CD4-positive, alpha-beta T cell treated with Interleukin-10 for 1 hour (primary cell): Measurements from ENCODE around the gene CSNK1A1.
"Not testable (repeated sequence)": the region's sequence is repeated elsewhere in the genome, so short reads cannot be mapped to it uniquely, and the experiment has no call there.

Source experiments
- DNase-seq: peaks from one replicate; pipeline ENCODE4 v3.0.0-alpha.2; 2020

CSNK1A1 gene

DNA sequence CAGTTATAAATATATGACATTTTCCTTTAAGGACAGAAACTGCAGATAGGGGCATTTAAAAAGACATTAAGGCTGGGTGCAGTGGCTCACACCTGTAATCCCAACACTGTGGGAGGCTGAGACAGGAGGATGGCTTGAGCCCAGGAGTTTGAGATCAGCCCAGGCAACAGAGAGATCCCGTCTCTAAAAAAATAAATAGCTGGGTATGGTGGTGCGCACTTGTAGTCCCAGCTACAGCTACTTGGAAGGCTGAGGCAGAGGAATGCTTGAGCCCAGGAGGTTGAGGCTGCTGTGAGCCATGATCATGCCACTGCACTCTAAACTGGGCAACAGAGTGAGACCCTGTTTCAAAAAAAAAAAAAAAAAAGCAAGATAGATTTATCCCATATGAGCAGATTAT, 63.6 kb downstream of the CSNK1A1 start:
- no peak for DNase-seq

GRCh38 chr5:149486726-149487635, 64.3 kb downstream of the CSNK1A1 start:
- no peak for DNase-seq

DNA sequence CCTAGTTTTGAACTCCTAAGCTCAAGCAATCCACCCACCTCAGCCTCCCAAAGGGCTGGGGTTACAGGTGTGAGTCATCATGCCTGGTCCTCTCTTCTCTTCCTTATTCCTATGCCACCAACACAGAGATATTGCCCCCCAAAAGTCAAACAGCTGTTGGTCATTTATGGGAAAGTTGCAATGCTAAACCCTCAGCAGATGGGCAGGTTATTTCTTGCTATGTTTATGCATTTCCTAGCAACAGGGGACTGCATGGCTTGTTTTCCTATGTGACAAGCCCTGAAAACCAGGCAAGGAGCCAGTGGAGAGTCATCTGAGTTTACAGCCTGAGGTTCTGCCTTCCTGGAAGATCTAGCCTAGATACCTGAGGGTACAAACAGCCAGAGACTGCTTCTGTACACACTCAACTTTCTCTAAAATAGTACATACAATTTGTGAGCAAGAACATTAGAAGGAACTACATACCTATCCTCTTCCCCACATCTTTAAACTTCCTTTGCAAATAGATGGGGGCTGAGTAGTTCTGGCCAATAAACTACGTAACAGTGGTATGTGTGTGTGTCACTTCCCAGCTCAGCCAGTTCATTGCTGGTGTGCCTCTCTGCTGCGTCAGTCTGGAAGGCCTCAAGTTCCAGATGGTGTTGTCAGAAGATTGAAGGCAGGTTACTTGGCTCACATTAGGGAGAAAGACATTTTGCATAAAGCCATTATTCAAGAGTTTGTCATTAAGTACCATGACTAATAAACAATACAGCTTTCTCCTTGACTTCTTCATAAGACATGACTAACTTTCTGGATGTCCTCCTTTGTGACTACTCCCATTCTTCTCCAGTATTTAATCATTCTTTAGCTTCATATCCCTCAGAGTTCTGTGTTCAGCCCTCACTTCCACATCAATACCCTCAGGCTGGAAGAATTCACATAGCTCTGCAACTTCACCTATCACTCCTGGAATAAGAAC, 65.3 kb downstream of the CSNK1A1 start:
- DNase-seq = no peak

- DNase-seq = no peak
These were observed 69.8 kb downstream of the CSNK1A1 start for GRCh38 chr5:149481485-149481884.

DNA sequence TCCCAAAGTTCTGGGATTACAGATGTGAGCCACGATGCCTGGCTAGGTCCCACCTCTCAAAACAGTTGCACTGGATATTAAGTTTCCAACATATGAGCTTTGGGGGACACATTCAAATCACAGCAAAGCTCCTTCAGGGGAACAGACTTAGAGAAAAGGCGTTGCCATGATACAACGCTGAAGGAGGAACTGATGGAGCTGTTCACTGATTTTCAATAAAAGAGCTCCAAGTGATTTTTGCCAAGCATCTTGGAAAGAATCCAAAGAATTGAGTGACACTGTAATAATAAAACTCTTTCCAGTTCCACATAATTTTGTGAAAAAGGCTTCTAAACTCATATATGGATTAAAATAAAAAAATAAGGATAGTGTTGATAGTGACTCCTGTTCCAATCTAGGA, 72.5 kb downstream of the CSNK1A1 start:
- no peak for DNase-seq

DNA sequence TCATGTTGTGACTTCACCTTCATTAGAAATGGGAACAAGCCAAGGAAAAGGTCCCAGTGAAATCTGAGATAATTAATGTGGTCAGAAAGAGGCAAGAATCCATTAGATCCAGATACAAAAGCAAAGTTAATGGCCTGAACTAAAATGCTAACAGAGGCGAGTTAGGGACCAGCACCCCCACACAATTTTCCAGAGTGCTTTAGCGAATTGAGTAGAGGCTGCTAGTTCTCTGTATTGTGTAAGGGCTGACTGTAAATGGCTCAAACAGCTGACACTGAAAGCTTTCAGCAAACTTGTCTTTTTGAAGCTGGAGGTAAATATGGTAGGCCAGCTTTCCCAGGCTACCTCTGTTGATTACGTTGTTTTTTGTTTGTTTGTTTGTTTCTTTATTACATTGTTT, 75.5 kb downstream of the CSNK1A1 start:
- DNase-seq = no peak

DNA sequence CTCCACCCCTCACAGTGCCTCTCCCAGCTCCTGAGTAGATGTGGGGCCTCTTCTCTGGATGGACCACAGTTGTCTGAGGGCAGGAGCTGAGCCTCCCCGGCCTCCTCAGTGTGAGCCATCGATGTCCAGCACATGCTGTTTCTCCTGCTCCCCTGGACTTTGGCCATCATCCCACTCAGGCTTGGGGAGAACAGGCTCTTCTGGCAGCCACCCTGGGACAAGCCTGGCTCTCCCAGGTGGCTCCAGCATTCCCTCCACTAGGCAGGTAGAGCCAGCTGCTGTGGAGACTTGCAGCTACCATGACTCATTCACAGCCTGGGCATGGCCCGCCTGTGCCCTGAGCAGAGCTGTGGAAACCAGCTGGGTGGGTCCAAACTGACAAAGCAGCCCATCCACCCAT, 77.0 kb downstream of the CSNK1A1 start:
- DNase-seq = no peak

- no peak for DNase-seq
These were observed 77.8 kb downstream of the CSNK1A1 start for GRCh38 chr5:149473441-149473840.

DNA sequence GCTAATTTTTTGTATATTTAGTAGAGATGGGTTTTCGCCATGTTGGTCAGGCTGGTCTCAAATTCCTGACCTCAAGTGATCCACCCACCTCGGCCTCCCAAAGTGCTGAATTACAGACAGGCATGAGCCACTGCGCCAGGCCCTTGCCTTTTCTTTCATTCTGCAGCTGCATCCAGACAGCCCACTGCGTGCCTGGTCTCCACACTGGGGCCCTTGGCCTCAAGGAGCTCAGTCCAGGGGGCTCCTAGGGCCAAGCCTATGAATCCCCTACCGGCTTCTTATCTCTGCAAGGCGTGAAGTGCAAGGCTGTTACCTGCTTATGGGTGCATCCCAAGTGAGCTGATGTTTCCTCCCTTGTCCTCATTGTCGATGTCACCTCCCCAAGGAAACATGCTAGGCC, 78.8 kb downstream of the CSNK1A1 start:
- DNase-seq = no peak

DNA sequence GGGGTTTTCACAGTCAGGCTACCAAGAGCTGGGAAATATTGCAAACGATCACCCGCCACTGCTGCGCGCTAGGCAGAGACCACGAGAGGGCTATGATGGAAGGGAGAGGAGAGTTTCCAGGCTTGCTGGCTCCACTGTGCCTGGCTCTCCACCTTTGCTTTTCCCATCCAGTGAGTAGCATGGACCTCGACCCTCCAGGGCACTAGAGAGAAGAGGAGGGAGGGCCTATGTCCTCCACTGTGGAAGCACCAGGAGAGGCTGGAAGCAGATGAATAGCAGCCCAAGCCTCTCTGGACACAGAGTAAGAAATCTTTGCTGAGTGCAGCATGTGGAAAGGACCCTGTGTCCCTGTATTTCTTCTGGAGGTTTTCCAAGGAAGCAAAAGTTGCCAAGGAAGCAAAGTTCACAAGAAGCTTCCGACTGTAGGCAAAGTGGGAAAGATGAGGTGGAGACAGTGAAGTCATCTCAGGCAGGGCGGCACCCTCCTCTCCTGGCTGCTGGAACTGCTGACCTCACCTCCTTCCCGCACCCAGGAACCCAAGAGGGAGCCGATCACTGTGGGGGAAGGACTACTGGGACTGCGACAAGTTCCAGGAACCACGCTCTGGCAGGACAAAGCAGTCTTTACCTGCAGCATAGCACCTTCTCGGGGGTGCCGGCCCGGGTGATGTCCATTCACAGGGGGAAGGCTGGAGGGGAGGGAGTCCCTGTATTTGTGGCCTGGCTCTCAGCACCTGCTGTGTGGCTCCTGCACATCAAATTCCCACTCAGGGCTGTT, 79.6 kb downstream of the CSNK1A1 start:
- DNase-seq = no peak

- DNase-seq = no peak
These were observed 80.3 kb downstream of the CSNK1A1 start for GRCh38 chr5:149470942-149471341.

GRCh38 chr5:149466457-149466972, 84.7 kb downstream of the CSNK1A1 start:
- DNase-seq = no peak

GRCh38 chr5:149464796-149465489, 86.3 kb downstream of the CSNK1A1 start:
- no peak for DNase-seq

- DNase-seq = not testable (repeated sequence)
These were observed 89.3 kb downstream of the CSNK1A1 start for GRCh38 chr5:149461907-149462306.

DNA sequence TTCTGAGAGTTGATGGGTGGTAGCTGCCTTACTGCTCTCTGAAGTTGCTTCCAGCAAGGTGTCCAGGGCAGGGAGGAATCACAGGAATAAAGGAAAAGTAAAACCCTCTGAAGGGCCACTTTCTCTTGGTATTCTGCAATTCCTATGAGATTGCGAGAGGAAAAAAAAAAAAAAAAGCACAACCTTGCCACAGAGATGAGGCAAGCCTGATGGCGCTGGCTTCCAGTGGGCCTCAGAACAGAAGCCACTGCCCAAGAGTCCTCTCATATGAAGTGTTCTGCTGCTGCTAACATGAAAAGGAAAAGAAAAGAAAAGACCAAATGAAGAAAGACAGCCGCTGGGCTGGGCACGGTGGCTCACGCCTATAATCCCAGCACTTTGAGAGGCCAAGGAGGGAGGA, 91.3 kb downstream of the CSNK1A1 start:
- no peak for DNase-seq

- DNase-seq = no peak
These were observed 93.9 kb downstream of the CSNK1A1 start for GRCh38 chr5:149457393-149457763.

DNA sequence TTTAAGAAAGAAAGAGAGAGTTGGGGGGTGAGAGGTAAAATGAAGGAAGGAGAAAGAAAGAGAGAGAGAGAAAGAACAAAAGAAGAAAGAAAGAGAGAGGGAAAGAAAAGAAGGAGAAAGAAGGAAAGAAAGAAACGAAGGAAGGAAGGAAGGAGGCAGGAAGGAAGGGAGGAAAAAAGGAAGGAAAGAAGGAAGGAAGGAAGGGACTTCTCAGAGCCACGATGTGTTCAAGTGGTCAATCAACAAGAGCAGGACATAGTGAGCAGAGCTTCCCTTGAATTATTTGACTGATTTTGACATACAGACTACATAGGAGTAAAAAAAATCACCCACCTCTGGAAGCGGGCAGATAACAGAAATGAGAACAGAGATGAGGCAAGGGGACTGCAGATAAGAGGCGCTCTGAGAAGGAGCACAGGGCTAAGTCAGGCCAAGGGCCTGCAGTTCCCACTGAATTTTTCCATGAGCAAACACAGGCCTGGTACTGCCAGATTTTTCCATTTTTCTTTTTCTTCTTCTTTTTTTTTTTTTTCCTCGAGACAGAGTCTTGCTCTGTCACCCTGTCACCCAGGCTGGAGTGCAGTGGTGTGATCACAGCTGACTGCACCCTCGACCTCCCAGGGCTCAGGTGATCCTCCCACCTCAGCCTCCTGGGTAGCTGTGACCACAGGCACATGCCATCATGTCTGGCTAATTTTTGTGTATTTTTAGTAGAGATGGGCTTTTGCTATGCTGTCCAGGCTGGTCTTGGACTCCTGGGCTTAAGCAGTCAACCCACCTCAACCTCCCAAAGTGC, 94.4 kb downstream of the CSNK1A1 start:
- DNase-seq = no peak

DNA sequence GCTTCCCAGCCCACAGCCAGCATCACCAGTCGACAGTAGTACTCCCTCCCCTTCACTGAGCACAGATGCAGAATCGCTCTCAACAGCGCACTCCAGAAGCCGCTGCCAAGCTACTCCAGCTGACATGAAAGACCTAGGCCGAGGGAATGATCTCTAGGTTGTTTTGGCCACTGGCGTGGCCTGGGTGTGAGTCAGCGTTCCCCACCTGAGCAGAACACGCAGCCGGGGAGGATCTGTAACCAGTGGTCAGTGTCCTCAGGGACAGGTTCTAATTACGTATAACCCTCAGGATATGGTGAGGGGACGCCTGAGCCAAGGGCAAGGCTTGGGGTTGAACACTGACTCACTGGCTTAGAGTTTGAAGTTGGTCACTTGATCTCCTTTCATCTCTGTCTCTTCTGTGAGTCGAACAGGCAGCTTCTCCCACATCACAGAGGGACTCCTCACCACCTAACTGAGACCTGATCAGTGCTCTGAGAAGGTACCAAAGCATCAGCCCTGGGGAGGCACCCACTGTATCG, 95.3 kb downstream of the CSNK1A1 start:
- DNase-seq = no peak

DNA sequence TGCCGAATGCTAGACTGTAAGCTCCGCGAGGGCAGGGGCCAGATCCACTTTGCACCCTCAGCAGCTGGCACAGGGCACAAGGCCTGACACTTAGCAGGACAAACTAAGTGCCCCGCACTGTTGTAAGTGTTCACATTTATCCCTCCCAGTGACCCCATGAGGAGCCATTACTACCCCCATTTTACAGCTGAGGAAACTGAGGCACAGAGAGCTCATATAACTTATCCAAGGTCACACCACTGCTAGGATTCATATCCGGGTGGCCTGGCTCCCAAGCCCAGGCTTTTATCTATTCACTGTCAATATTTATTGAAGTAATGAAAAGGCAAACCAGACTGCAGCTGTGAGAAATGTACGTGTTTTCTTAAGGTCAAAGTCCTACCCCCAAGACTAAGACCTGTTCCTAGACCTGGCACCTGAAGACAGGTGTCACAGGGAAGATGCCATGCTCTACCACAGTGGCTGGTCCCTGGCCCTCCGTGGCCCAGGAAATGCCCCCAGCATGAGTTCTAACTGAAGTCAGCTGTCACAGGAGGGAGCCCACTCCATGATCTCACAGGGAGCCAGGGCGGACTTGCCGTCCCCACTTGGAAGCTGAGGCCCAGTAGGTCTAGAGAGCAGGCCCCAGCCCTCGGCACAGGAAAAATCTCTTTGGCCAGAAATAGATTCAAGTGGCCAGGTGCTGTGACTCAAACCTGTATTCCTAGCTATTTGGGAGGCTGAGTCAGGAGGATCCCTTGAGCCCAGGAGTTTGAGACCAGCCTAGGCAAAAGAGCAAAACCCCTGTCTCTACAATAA, 97.4 kb downstream of the CSNK1A1 start:
- DNase-seq = no peak
